T-cell (primary cell): Measurements from ENCODE around the gene STON2. TPM values are rescaled to one million over a fixed set of nuclear protein-coding genes. Genes with fewer than 3 reads are reported as not detected.

ENCODE experiments used
- ATAC-seq, 4 experiments: fragments of 200-7000 bp in 3 of 4; fragments of 150-1000 bp in 1 of 4; cut with Tn5 transposase; replicated peaks in 1 of 4; 1 replicate in 3 of 4; 2 replicates in 1 of 4; pipeline ENCODE4 v1.10.0; 2021; ENCODE audit warnings: moderate library complexity in 3 of 4, mild to moderate bottlenecking in 2 of 4, moderate number of reproducible peaks in 1 of 4
- CTCF ChIA-PET, 2 donors: fragments of 300-600 bp; sonication (Branson Sonifier 250); formaldehyde crosslinking; loops; one replicate each; lab custom pipeline; 2022; ENCODE audit warnings: antibody characterized with exemption in 2 of 2; lab: Charles Lee
- POLR2A ChIA-PET, 2 donors: fragments of 300-600 bp; sonication (Branson Sonifier 250); formaldehyde crosslinking; loops; one replicate each; lab custom pipeline; 2022; ENCODE audit warnings: antibody characterized with exemption in 2 of 2; lab: Charles Lee
- DNase-seq, 35 experiments: peaks; one replicate each; pipeline versions ENCODE4 v3.0.0 to v3.0.0-alpha.2; 2013 to 2023
- H3K27ac ChIP-seq: one replicate; pipeline ENCODE4 v1.5.1; 2013; ENCODE audit warnings: low read length
- H3K27me3 ChIP-seq, 2 experiments: replicated peaks in 1 of 2; 1 replicate in 1 of 2; 2 replicates in 1 of 2; pipeline versions ENCODE4 v1.6.1 to v1.7.0; 2013; ENCODE audit warnings: low read length in 1 of 2, mixed read lengths in 1 of 2; ENCODE audit not compliant: control insufficient read depth in 2 of 2, insufficient read depth in 2 of 2; ENCODE audit errors: extremely low read depth in 1 of 2
- H3K36me3 ChIP-seq, 2 donors: 1 replicate in 1 of 2; 2 replicates in 1 of 2; pipeline versions ENCODE4 v1.6.1 to v1.7.0; 2013; ENCODE audit warnings: low read length in 1 of 2; ENCODE audit not compliant: control insufficient read depth in 2 of 2, insufficient read depth in 1 of 2; ENCODE audit errors: extremely low read depth in 1 of 2
- H3K4me1 ChIP-seq, 2 experiments: 1 replicate in 1 of 2; 2 replicates in 1 of 2; pipeline versions ENCODE4 v1.6.1 to v1.7.0; 2013; ENCODE audit warnings: low read length in 2 of 2, mixed read lengths in 1 of 2; ENCODE audit not compliant: insufficient read depth in 2 of 2, control insufficient read depth in 1 of 2; ENCODE audit errors: extremely low read depth in 1 of 2
- H3K4me3 ChIP-seq, 2 donors: 1 replicate in 1 of 2; 2 replicates in 1 of 2; pipeline versions ENCODE4 v1.5.1 to v1.7.0; 2013; ENCODE audit warnings: mild to moderate bottlenecking in 2 of 2, low read length in 1 of 2, moderate library complexity in 1 of 2; ENCODE audit not compliant: control insufficient read depth in 1 of 2; ENCODE audit errors: extremely low read depth in 1 of 2
- H3K9me3 ChIP-seq: 2 replicates; pipeline ENCODE4 v1.7.0; 2013
- H3K27ac Mint-ChIP-seq, 2 donors: one replicate each; pipeline ENCODE4 v1.8.0; 2020 to 2021; ENCODE audit warnings: mild to moderate bottlenecking in 2 of 2, mixed read lengths in 2 of 2
- H3K27me3 Mint-ChIP-seq, 2 donors: one replicate each; pipeline ENCODE4 v1.8.0; 2021 to 2022; ENCODE audit warnings: mixed read lengths in 2 of 2
- H3K36me3 Mint-ChIP-seq: one replicate; pipeline ENCODE4 v1.8.0; 2021; ENCODE audit warnings: mixed read lengths
- H3K4me1 Mint-ChIP-seq, 3 donors: one replicate each; pipeline ENCODE4 v1.8.0; 2020 to 2022; ENCODE audit warnings: mixed read lengths in 3 of 3, mild to moderate bottlenecking in 1 of 3
- H3K4me3 Mint-ChIP-seq, 3 donors: one replicate each; pipeline ENCODE4 v1.8.0; 2020 to 2022; ENCODE audit warnings: mild to moderate bottlenecking in 3 of 3, mixed read lengths in 3 of 3, moderate library complexity in 3 of 3
- H3K9me3 Mint-ChIP-seq, 3 donors: one replicate each; pipeline ENCODE4 v1.8.0; 2020 to 2022; ENCODE audit warnings: mixed read lengths in 3 of 3
- WGBS: methylation state at CpG from one replicate; pipeline ENCODE4 v1.1.5; 2013; ENCODE audit warnings: missing lambda C conversion rate; ENCODE audit not compliant: insufficient coverage; 5-methylcytosine and 5-hydroxymethylcytosine counted together
- total RNA-seq, 35 experiments: library from RNA in 6 of 35; stranded (reverse) in 6 of 35; fragments of 120-200 nt in 1 of 35; gene quantifications; one replicate each; pipeline versions ENCODE4 v1.2.1 to v1.2.4 and lab custom pipeline; 2013 to 2026

The STON2 gene
- total RNA-seq, 5 donors from 2014 or later (not counting 1 experiment from before 2014, with no cell fraction given) = 0.22 to 1.8 (median 0.40) TPM

GRCh38 chr14:81427348-81428058 lies 27.4 kb upstream of the STON2 start:
- no peaks in the 10 kb centered on the region for H3K9me3 Mint-ChIP-seq
- H3K4me1 Mint-ChIP-seq = no peaks in the 10 kb centered on the region
- H3K4me3 Mint-ChIP-seq = no peak overlapping the region
- Histone ChIP-seq H3K27ac (no peak overlapping the region), H3K9me3 (no peaks in the 10 kb centered on the region), H3K4me1 (no peaks in the 10 kb centered on the region), H3K36me3 (no peaks in the 10 kb centered on the region), H3K4me3 (no peak overlapping the region), H3K27me3 (peaks cover 0 to 18% of the 10 kb centered on the region in 2 experiments)
- ChIA-PET CTCF (interaction anchor here in 1 of 2 donors (0.5 kb wide), 1 partner anchor 183 kb away, joined by 4 read pairs; no protein-coding TSS in a partner anchor), POLR2A (no interaction called here)
- WGBS = 61% methylated on average over 2 of the region's 8 CpGs
- H3K27ac Mint-ChIP-seq = no peak overlapping the region
- ATAC-seq = no peak
- H3K27me3 Mint-ChIP-seq = peaks cover 38 to 42% of the 10 kb centered on the region in 2 donors
- DNase-seq = no peak
- H3K36me3 Mint-ChIP-seq = no peaks in the 10 kb centered on the region

- Histone ChIP-seq H3K36me3 (no peaks in the 10 kb centered on the region), H3K4me1 (no peaks in the 10 kb centered on the region), H3K9me3 (no peaks in the 10 kb centered on the region), H3K4me3 (no peak overlapping the region), H3K27ac (no peak overlapping the region), H3K27me3 (peaks cover 0 to 13% of the 10 kb centered on the region in 2 experiments)
- DNase-seq (no peak), ATAC-seq (no peak)
- 65% methylated on average over 6 of the region's 6 CpGs for WGBS
- H3K27me3 Mint-ChIP-seq = peaks cover 25 to 26% of the 10 kb centered on the region in 2 donors
- H3K36me3 Mint-ChIP-seq = no peaks in the 10 kb centered on the region
- H3K27ac Mint-ChIP-seq = no peak overlapping the region
- H3K9me3 Mint-ChIP-seq = no peaks in the 10 kb centered on the region
- H3K4me3 Mint-ChIP-seq = no peak overlapping the region
- ChIA-PET POLR2A (no interaction called here), CTCF (no interaction called here)
- H3K4me1 Mint-ChIP-seq = no peaks in the 10 kb centered on the region
Observed at GRCh38 chr14:81423504-81423903, 23.4 kb upstream of the STON2 start.

- no CpG with 5 or more reads among the region's 3 CpGs for WGBS
- CTCF ChIA-PET = no interaction called here
- H3K27ac Mint-ChIP-seq = no peak overlapping the region
- Histone ChIP-seq H3K27me3 (peaks cover 0 to 14% of the 10 kb centered on the region in 2 experiments), H3K4me1 (no peaks in the 10 kb centered on the region), H3K36me3 (no peaks in the 10 kb centered on the region), H3K9me3 (no peaks in the 10 kb centered on the region), H3K27ac (no peak overlapping the region), H3K4me3 (no peak overlapping the region)
- peaks cover 2 to 9% (median 6%) of the 10 kb centered on the region in 3 donors for H3K9me3 Mint-ChIP-seq
- H3K36me3 Mint-ChIP-seq = no peaks in the 10 kb centered on the region
- ATAC-seq (no peak), DNase-seq (no peak)
- peaks cover 9 to 13% of the 10 kb centered on the region in 2 donors for H3K27me3 Mint-ChIP-seq
- POLR2A ChIA-PET = interaction anchor here in 1 of 2 donors (0.7 kb wide), 1 partner anchor 173 kb away, joined by 3 read pairs; no protein-coding TSS in a partner anchor
- peaks cover 0 to 5% (median 0%) of the 10 kb centered on the region in 3 donors for H3K4me1 Mint-ChIP-seq
- H3K4me3 Mint-ChIP-seq = no peak overlapping the region
Observed at GRCh38 chr14:81418057-81418790, 18.1 kb upstream of the STON2 start.

GRCh38 chr14:81416981-81417380 lies 16.9 kb upstream of the STON2 start:
- H3K4me3 Mint-ChIP-seq = no peak overlapping the region
- no peaks in the 10 kb centered on the region for H3K36me3 Mint-ChIP-seq
- H3K4me3 ChIP-seq = no peak overlapping the region
- peaks cover 0 to 14% of the 10 kb centered on the region in 2 experiments for H3K27me3 ChIP-seq
- no peaks in the 10 kb centered on the region for H3K4me1 ChIP-seq
- ATAC-seq (no peak), DNase-seq (no peak)
- peaks cover 2 to 9% (median 6%) of the 10 kb centered on the region in 3 donors for H3K9me3 Mint-ChIP-seq
- H3K4me1 Mint-ChIP-seq = peaks cover 0 to 5% (median 0%) of the 10 kb centered on the region in 3 donors
- ChIA-PET POLR2A (interaction anchor here in 1 of 2 donors (0.6 kb wide), 1 partner anchor 100 kb away, joined by 9 read pairs; no protein-coding TSS in a partner anchor), CTCF (interaction anchor here in 1 of 2 donors (0.6 kb wide), 1 partner anchor 149 kb away, joined by 3 read pairs; no protein-coding TSS in a partner anchor)
- no peak overlapping the region for H3K27ac Mint-ChIP-seq
- H3K9me3 ChIP-seq = no peaks in the 10 kb centered on the region
- no peaks in the 10 kb centered on the region for H3K36me3 ChIP-seq
- no peak overlapping the region for H3K27ac ChIP-seq
- WGBS = 86% methylated on average over 1 of the region's 7 CpGs
- peaks cover 9 to 13% of the 10 kb centered on the region in 2 donors for H3K27me3 Mint-ChIP-seq

GRCh38 chr14:81416194-81416952 lies 16.2 kb upstream of the STON2 start:
- H3K27ac Mint-ChIP-seq = no peak overlapping the region
- CTCF ChIA-PET = interaction anchor here in 1 of 2 donors (0.5 kb wide), 1 partner anchor 43 kb away, joined by 3 read pairs; no protein-coding TSS in a partner anchor
- Histone ChIP-seq H3K4me3 (no peak overlapping the region), H3K27me3 (peaks cover 0 to 14% of the 10 kb centered on the region in 2 experiments), H3K27ac (no peak overlapping the region), H3K9me3 (no peaks in the 10 kb centered on the region), H3K36me3 (no peaks in the 10 kb centered on the region), H3K4me1 (no peaks in the 10 kb centered on the region)
- no peaks in the 10 kb centered on the region for H3K36me3 Mint-ChIP-seq
- POLR2A ChIA-PET = no interaction called here
- ATAC-seq (no peak), DNase-seq (no peak)
- H3K4me3 Mint-ChIP-seq = no peak overlapping the region
- H3K27me3 Mint-ChIP-seq = peaks cover 11 to 13% of the 10 kb centered on the region in 2 donors
- H3K4me1 Mint-ChIP-seq = peaks cover 0 to 5% (median 0%) of the 10 kb centered on the region in 3 donors
- H3K9me3 Mint-ChIP-seq = peaks cover 2 to 9% (median 6%) of the 10 kb centered on the region in 3 donors
- 52% methylated on average over 6 of the region's 8 CpGs for WGBS
